ENCODE measurements around the gene IL1RAPL1.
"Not testable (repeated sequence)": the region's sequence is repeated elsewhere in the genome, so short reads cannot be mapped to it uniquely, and the experiment has no call there.

IL1RAPL1 gene

DNA sequence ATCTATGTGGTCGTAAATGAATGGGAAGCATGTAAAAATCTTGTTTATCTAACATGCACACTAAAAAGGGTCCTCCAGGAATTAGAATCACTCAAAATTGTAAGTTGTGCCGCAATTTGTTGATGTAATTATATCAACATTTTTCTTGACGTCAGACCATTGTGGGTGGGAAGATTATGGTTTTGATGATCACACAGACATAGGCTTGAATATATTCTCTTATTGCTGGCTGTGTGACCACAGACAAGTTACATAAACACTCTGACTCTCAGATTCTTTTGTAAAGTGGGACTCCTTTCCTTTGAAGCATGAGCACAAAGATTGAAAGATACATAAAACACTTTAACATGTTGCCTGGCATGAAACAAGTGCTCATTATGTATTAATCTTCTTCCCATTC is 51.5 kb downstream of the IL1RAPL1 start:
- DNase-seq = no peak

DNA sequence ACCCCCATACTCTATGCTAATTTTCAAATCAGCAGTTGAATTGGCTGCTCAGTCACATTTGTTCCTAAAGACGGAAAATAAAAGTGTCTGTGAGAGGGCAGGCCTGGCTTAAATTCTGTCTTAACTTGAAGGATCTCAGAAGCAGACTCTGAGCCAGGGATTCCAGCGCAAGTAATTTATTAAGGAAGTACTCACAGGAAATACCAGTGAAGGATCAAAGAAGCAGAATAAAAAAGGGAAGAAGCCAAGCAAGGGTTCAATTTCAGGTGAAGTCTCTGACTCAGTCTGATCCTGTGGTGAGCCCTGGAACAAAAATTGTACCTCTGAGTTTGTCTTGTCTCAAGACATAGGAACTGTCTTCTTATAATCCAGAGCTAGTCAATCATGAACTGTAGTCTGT is 52.2 kb downstream of the IL1RAPL1 start:
- DNase-seq = no peak

DNA sequence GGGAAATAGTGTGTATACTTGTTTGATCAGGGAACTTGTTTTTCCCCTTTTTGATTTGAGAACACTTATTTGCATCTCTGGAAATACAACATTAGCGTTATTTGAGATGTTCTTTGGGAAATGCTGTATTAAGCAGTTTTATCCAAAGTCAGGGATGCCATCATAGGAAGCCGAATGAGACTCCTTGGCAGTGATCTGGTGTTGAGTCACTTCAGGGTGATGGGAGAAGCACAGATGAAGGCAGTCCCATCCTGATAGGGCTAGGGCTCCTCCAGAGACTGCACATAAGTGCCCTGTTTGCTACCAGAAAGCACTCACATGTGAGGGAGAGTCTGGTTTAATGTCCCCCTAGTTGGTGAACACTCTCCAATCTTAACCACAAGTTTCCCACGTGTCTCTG is 62.3 kb downstream of the IL1RAPL1 start:
- DNase-seq = no peak

DNA sequence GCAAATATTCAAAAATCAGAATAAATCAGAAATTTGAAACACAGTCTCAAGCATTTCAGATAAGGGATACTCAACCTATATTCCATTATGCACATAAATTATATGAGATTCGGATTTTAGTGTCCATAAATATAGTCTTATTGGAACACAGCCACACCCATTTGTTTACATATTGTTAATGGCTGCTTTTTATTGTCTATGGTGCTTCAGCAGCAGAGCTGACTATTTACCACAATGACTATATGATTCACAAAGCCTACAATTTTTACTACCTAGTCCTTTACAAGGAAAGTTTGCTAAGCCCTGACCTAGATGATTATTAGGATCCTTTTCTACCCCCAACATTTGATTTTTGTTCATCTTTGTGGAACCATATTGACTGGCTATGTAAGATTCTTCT is 63.9 kb downstream of the IL1RAPL1 start:
- DNase-seq = no peak

DNA sequence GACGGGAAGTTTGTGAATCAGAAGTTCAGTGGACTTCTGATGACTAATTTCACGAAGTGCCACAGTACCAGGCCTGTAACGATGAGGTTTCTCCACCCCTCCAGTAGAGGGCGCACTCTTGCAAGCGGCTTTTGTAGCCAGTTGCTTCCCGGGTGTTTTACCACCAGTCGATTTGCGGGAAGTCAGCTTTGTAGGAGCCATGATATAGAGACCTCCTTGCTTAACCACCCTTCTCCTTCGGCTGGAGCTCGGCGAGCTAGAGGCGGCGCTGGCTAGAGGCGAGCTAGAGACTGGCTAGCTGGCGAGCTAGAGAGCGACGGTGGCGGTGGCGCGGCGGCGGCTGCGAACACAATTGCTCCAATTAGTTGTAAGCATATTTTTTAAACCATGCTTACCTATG is 72.0 kb downstream of the IL1RAPL1 start:
- DNase-seq = no peak

DNA sequence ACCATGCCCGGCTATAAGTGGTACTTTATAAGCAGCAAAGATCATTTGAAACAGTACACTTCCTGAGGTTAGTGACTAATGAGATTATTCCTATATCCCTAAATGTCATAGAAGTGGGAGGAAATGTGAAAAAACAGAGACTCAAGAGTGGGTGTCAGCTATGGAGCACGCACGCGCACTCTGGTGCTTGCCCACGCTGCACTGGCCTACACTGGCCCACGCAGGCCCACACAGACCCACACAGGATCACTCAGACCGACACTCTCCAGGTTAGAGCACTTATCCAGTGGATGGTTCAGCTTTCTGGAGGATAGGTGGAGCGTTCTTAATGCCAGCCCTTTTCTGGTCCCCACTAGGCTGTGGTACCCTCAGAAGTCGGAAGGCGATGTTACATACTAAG is 78.5 kb downstream of the IL1RAPL1 start:
- DNase-seq = no peak

DNA sequence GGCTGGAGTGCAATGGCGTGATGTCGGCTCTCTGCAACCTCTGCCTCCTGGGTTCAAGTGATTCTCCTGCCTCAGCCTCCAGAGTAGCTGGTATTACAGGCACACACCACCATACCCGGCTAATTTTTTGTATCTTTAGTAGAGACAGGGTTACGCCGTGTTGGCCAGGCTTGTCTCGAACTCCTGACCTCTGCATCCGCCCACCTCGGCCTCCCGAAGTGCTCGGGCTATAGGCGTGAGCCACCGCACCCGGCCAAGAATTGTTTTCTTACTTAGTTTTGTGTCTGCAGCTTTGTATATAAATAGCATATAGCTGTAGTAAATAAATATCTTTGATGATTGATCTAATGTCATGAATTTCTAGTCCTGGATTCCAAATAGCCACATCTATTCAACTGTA is 81.1 kb downstream of the IL1RAPL1 start:
- no peak for DNase-seq

DNA sequence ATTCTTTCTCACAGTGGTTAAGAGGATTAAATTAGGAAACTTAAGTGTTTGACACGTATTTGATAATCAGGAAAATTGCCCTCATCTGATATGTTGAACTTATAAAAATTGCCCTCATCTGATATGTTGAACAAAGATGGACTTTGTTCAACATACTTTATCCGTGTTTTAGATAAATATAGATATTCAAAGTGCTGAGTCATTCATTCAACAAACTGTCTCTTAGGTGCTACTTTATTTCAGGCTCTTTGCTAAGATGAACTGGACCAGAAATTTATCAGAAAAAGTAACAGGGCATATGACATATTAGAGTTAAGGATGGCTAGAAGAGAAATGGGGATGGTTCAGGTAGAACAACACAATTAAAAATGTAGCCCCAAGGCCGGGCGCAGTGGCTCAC is 81.7 kb downstream of the IL1RAPL1 start:
- DNase-seq = no peak

DNA sequence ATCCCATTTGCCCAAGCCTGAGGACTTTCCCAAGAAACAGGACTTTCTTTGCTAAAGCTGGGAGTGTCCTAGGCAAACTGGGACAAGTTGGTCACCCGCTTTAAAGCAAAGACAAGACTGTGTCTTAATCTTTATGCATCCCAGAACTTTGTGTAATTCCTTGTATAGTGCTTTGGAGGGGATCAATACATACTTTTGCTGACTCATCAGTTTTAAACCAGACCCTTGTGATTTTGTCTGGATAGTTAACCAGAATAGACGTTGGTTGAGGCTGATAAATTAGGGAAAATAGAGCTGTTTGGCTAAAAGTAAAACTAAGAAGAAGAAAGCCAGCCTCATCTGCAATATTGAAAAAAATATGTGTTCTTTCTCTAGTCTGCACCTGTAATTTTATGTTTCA is 82.8 kb downstream of the IL1RAPL1 start:
- no peak for DNase-seq

DNA sequence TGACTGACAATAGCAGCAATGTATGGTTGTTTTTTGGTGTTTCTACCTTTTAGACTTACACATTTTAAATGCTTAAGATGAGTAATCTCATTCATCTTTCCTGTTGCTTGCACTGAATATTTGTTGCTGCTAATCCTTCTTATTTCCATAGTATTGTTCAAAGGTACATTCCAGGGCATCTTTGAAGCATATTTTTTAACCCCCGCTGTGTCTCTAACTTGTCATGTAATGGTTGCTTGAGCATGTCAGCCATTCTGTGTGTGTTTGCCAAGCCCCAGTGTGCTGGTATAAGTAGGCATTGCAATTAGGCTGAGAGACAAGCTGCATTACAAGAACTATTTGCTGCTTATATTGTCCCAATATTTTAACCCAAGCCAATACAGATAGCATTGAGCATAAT is 87.9 kb downstream of the IL1RAPL1 start:
- DNase-seq = no peak

DNA sequence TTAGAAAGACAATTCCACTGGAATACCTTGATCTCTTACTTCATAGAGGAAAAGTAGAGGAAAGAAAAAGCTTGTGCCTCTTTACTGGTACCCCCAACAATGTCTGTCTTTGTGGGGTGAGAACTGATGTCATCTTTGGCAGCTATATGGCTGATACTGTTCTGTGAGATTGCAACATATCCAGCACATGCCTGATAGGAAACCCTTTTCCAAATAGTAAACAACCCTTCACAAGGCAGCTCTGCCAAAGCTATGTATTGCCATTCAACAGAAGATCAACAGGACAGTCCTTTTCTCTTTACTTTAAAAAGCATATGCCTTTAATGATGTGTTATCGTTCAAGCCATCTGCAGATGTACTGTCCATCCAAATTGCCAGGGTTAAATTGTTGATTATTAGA is 105.9 kb downstream of the IL1RAPL1 start:
- no peak for DNase-seq

DNA sequence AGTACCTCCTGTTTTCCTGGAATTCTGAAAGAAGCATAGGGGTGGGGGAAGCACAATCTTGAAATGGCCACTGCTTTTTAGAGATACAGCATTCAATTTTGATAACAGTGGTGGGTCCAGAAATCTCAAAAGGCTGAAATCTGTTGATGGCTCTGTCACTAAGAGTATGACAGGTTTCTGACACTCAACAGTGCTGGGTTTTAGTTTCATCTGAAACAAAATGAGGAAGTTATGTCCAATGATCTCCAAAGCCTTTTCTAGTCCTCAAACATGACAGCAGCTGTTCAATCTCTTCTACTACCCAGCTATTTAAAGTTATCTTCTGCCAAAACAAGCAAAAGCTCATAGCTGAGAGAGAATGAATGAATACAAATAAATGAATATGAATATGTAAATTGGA is 110.5 kb downstream of the IL1RAPL1 start:
- DNase-seq = no peak

DNA sequence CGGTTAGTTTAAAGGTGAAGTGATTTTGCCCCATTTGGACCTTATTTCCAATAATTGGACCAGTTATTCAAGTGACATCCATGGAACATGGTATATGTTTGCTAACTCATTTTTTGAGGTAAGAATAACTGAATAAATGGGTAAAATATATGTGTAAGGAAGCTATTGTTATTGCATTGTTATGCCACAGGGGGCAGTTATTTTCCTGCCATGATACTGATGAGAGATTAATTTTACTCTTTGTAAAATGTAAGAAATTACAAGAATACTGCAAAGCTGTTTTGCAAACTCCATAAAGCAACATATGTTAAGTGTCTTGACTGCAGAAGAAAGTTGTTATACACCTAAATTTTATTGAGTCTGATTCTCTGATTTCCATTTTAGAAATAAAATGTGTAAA is 114.0 kb downstream of the IL1RAPL1 start:
- DNase-seq = no peak

DNA sequence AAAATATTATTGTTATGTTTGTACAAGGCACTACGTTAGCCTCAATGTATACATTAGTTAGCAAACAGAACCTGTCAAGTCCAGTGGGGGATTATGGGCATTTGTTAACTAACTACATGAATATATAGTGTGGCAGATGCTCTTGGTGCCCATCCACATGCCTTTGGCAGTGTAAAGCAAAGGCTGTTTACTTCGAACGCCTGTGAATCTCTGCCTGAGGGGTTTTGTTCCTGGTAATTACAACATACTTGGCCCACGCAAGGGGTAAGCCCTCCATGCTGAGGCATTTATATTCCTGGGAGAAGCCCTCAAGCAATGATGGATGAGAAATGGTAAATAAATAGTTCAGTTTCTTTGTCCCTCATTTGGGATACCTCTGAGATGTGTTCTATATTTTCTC is 119.7 kb downstream of the IL1RAPL1 start:
- DNase-seq = no peak

DNA sequence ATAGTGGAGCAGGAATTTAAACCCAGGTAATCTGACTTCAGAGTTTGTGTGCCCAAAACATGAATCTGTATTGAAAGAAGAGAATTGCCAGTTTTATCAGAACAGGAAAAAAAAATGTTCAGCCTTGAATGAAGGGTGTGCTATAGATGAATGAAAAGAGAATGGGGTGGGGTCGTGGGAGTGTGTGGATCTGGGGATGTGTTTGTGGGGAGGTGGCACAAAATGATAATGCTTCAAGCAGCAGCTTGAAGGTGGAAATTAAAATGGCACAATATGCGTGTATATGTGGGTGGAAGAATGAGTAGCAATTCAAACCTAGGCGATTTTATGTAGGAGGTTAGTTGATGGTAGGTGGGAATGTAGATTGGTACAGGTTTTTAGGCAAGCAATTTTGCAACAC is 122.2 kb downstream of the IL1RAPL1 start:
- no peak for DNase-seq

DNA sequence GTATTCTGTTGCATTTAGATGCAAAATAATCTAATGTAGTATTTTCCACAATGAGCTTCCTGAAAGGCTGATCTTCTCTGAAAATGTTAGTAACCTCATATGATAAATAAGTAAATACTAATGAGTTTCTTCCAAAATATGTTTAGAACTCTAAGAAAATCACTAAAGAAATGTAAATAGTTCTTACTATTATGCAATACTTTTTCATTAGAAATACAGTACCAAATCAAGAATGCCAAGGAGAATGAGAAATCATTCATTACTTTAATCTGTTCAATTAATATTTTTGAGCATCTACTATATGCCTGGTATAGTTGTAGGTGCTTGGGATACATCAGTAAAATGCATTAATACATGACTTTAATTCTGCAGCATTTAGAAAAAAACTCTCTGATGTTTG is 130.6 kb downstream of the IL1RAPL1 start:
- no peak for DNase-seq

DNA sequence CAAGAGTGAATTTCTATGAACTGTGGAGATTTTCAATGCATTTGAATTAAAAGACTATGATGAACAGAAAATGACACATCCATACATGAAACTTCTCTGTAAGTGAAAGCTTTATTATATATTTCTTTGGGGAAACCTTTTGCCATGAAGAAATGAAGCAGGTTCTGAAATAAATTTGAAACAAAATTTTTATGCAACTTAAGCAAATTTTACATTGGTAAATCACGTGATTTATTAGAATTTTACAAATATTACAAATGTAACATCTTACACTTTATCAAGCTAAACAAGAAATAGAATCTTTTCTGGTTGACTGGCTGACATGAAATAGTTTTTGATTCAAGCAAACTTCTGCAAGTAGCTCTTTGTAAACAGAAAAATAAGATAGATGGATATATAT is 131.2 kb downstream of the IL1RAPL1 start:
- DNase-seq = no peak

DNA sequence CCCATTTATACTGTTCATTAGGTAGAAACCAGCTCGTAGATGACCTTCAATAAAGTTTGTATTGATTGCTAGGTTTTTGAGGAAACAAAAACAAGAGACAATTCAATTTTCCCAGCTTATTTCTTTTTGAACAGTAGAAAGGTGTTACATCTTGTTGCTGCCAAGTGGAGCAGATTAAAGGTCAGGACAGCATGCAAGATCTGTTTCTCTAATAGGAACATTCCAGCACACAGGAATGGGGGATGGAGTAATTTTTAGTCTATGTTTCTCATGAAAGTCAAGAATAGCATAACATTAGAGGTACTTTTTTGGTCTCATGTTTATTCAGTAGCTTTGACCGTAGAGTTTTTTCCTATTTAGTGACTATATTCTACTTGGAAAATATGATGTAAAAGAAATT is 132.4 kb downstream of the IL1RAPL1 start:
- DNase-seq = no peak

DNA sequence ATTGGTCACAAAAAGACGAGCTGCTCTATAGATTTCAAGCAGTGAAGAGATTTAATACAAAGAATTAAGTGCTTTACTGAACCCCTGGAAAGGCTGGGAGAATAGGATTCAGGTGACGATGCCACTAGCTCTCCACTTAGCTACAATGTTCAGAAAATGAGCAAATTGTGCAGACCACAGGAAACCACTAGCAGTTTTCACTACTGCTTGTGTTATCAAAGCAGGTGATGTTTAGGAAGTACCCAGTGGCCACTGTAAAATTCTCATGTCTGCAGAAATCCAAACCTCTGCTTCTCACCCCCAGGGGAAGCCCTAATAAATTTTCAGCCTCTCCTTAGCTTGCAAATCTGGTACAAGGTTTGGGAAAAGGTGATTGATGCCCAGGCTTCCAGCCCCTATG is 165.1 kb downstream of the IL1RAPL1 start:
- no peak for DNase-seq

DNA sequence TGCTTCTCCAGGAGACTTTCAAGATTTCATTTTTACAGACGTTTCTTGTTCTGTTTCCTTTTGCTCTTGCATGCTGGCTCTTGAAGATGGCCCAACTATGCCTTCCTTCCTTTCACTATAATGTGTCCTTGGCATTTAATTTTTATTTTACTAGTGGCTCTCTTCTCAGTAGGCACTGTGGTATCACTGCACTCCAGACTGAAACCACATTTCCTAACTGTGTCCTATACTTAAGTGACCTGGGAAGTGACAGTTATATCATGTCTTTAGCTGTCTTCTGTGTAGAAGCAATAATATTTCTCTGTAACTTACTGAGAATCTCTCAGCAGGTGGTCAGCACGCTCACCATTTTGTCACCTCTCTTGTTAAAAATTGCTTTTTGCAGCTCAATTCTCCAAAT is 168.9 kb downstream of the IL1RAPL1 start:
- DNase-seq = no peak

DNA sequence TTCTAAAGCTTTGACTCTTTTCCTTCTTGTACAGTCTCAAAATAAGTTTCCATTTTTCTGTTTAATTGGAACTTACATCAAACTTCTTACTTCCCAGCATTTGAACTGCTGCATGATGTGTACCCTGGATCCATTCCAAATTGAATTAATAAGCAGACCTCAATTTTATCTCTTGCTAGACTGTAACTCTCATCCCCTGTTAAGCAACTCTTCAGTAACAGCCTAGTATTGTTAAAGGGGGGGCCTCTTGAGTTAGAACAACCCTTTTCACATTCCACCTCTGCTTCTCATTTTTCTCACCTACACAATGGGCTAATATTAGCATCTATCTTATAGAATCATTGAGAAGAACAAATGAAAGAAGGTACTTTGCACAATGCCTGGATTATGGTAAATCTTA is 169.4 kb downstream of the IL1RAPL1 start:
- no peak for DNase-seq

DNA sequence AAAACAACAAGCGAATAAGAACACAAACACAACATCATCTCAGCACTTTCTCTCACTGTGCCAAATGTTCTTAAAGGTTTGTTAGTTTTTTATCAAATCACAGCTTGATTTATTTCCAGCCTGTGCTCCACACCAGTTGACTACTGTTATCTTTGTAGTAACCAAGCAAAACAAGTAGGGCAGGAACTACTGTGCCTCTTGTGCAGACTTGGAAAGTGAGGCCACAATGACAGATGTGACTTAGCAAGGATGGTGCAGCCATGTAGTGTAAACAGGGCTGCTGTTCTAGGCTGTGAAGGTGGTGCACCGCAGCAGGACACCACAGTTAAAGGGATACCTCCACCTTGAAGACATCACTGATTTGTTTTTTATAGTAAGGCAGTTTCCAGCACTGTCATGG is 170.0 kb downstream of the IL1RAPL1 start:
- no peak for DNase-seq

DNA sequence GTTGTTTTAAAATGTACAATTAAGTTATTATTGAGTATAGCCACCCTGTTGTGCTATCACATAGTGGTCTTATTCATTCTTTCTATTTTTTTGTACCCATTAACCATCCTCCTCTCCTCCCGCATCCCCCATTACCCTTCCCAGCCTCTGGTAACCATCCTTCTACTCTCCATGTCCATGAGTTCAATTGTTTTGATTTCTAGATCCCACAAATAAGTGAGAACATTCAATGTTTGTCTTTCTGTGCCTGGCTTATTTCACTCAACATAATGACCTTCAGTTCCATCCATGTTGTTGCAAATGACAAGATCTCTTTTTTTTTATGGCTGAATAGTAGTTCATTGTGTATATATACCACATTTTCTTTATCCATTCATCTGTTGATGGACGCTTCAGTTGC is 179.3 kb downstream of the IL1RAPL1 start:
- DNase-seq = not testable (repeated sequence)

DNA sequence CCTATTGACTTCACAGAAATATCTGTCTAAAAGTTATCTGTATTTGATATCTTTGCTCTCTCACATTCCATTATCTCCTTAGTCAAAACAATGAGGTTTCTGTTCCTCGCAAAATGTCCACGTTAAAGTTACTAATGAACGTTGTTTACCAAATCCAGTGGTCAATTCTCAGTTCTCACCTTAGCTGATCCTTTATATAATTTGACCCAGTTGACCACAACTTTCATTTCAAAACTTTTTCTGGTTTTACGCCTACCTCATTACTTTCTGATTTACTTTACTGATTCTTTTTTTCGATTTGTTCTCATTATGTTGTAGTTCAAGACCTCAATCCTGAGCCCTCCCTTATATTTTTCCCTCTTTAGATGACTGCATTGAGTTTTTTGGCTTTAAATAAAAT is 186.6 kb downstream of the IL1RAPL1 start:
- DNase-seq = no peak

DNA sequence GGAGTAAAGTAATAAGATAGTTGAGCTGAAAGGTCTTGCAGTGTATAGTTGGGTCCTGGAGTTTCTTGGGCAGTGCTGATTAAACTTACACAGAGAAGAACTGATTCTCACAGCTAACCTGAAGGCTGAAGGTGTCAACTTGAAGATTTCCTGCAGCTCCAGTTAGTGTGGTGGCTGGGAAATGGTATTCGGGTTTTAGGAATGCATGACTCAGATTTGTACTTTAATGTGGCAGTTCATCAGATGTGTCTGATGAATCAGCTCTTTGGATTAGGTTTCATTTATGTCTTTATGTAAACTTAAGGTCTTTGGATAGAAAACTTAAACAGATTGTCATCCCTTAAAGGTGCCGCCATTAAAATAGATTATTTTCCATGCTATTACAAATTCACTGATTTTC is 200.0 kb downstream of the IL1RAPL1 start:
- no peak for DNase-seq

DNA sequence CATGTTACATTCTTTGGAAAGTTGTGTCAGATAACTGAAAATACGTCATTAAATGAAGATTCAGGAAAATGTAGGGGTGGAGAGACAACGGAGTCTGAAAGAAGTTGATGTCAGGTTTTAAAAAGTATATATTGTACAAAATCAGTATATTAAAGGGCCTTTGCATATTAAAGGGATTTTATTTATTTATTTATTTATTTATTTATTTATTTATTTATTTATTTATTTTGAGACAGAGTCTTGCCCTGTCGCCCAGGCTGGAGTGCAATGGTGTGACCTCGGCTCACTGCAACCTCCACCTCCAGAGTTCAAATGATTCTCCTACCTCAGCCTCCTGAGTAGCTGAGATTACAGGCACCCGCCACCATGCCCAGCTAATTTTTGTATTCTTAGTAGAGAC is 213.4 kb downstream of the IL1RAPL1 start:
- not testable (repeated sequence) for DNase-seq

Measured in CD4-positive, alpha-beta T cell treated with Interleukin-1 beta for 1 hour (primary cell).